Fibroblast of upper back skin (primary cell): ENCODE data around the gene ABHD5.

ENCODE experiments used
- DNase-seq: peaks from one replicate; pipeline ENCODE4 v3.0.0-alpha.2; 2013

The ABHD5 gene

DNA sequence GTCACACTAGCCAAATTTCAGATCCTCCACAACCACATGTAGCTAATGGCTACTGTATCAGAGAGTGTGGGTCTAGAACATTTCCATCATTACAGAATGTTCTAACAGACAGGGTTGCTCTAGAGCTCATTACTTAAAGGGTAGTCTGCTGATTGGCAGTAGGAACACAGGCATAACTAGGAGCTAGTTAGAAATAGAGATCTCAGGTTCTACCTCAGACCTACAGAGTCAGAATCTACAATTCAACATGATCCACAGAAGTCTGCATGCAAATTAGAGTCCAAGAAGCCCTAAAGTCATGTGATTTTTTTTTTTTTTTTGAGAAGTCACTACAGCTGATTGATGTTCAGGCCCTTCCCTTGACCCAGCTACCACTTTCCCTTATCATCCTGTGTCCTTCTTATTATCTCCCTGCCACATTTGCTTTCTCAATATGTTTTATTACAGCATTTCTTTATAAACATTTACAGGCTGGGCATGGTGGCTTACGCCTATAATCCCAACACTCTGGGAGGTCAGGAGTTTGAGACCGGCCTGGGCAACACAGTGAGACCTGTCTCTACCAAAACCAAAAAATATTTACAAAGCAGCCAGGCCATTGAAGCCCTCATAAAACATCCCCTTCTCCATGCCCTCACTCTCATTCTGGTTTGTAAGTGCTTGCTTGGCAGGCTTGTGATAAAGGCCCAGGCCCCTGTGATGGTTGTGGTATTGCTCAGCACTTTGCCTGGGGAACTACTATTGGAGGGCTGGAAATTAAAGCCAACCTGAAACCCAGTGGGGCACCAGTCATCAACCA lies 3.8 kb upstream of the ABHD5 start:
- no peak for DNase-seq

DNA sequence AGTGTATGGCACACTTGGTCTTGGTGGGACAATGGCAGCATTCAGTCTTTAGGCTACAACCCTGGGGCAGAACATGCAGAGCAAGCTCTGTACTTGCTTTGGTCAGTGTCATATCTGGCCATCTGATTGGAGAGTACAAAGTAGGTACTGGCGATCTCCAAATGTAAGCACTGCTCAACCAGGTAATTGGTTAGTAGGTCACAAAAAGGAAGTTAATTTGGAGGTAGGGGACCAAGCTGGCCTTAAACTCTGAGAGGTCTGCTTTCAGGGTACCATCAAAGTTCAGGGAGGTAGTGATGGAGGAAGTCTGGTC lies 3.3 kb upstream of the ABHD5 start:
- no peak for DNase-seq

DNA sequence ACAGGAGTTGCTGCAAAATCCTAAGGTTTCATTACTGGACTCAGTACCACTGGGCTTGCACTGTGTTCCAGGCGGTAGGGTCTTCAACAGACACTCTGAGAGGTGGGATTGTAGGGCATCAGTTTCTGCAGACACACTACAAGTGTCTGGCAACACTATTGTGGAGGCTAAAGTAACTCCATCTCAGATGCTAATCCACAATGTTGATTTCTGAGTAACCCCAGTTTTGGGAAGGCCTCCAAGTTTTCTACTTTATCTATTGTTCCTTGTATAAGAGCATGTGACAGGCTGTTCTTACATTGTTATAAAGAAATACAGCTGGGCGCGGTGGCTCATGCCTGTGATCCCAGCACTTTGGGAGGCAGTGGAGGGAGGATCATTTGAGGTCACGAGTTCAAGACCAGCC lies 2.5 kb upstream of the ABHD5 start:
- DNase-seq, result no peak

DNA sequence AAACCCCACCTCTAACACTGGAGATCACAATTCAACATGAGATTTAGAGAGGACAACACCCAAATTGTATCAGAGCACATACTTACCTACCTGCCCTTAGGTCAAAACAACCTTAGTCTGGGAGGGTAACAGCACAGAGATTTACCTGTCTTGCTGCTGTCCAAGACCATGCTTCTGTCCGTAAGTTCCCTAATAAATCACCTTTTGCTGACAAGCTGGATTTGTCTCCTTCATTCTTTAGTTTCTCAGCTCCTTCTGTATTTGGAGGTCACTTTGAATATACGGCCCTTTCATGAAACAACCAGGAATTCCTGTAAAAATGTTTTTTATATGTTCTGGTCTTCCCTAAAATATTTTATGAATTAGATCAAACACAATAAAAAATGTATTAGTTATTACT lies 1.6 kb upstream of the ABHD5 start:
- no peak for DNase-seq

DNA sequence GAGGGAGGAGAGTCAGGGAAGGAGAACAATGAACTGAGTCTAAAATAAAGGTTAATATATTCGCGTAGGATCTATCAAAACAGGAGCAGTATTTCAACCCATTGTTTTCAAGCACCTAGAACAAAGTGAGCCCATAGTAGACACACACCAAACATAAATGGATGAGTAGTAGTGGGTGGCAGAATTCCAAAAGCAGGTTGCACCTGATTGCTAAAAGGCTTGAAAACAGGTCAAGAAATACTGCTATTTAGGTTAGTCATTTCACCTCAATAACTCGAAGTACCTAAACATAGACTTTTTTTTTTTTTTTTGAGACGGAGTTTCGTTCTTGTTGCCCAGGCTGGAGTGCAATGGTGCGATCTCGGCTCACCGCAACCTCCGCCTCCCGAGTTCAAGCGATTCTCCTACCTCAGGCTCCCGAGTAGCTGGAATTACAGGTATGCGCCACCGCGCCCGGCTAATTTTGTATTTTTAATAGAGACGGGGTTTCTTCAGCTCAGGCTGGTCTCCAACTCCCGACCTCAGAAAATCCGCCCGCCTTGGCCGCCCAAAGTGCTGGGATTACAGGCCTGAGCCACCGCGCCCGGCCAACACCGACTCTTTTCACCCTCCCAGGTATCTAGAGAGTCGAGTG lies 855 bp upstream of the ABHD5 start:
- no peak for DNase-seq

DNA sequence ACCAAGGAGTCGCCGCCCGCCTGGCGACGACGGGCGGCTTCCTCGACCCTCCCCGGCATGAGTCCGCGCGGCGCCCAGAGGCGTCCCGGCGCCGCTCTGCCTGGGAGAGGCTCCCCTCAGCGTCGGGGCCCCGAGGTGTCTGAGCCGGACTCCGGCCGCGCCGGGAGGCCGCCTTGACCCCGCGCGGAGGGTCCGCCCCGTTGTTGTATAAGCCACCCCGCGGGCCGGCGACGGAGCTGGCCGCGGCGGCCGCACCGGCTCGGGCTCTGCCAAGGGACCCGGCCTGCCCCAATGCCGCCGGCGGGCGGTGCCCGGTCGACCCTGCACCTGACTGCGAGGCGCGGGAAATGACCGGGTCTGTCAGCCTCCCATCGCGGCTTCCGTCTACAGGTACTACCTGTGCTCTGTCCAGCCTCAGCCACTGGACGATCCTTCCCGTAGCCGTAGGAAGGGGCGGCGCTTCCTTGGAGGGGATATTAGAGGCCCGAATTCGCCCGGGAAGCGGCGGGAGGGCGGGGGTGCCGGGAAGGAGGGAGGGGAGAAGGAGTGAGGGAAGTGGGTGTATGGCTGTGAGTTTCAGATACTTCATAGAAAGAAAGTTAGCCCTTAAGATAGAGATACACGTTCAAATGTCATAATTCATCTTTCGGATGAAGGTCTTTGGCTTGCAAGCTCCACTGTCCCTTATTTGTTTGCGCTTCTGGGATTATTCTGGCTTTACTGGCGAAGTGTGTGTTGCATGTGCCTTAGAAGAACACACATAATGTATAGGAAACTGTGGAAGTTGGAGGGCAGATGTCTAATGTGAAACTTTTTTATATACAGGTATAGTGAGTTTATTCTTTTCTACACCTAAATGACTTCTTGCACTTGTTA lies 620 bp downstream of the ABHD5 start:
- peak; percentile 29 for DNase-seq

DNA sequence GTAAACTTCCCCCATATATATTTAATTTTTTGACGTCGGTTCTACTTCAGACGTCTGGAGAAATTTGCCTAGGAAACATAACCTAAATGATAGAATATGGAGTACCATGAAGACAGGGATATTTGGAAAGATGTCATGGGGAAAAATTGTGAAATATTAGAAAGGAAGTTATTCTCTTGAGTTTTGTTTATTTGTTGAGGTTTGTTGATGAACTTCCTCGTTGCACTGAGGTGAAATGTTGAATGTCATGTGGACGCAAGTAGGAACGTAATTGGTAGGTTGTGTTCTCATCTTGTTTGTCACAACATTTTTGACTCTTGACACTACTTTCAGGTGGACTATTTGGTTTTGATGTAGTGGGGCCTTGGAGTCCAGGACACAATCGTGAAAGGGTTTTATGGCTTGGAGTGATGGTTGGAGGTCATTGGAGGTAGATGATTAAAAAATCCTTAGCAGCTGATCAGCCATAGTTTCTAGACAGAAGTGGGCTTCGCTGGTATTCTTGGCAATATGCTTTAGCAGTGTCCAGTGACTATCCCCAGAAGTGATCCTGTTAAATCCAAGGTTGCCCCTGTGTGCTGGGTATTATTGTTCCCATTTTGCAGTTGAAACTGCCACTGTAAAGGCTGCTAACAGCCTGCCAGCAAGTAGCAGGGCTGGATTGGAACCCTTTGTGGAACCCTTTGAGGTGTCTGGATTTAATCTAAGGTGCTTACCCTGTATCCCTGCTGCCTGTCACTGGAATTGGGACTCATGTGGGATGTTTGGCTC lies 1.5 kb downstream of the ABHD5 start:
- DNase-seq, result no peak

DNA sequence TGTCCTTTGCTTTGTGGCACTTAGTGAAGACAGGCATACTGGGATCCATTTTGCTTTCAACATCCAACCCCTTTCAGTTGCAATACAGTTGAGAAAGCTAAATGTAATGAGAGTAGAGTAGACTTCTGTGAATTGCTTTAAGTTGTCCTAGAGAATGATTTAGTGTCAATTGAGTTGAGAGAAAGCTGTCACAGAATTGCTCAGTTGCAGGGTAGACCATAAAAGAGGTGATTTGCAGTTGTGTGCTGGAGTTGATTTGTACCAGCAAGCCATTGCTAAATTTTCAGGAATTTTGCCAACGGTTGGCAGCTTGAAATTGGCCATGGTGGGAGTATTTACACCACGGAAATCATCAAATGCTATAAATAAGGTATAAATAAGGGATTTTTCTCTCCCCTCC lies 2.2 kb downstream of the ABHD5 start:
- DNase-seq, result no peak

DNA sequence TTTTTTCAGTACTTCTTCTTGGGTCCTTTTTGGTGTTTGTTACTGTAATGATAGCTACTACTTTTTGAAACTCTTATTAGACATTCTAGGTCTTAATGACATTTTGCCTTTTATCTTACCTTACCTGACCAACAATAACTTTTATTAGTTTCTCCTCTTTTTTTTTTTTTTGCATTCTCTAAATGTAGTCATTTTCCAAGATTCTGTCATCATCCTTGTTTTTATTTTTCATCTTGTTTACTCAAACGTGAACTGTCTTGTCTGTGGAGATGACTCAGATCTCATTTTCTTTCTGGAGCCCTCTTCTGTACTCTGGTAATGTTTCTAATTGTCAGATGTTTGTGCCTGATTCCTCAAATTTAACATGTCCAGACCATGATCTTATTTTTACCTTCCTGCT lies 2.9 kb downstream of the ABHD5 start:
- no peak for DNase-seq

DNA sequence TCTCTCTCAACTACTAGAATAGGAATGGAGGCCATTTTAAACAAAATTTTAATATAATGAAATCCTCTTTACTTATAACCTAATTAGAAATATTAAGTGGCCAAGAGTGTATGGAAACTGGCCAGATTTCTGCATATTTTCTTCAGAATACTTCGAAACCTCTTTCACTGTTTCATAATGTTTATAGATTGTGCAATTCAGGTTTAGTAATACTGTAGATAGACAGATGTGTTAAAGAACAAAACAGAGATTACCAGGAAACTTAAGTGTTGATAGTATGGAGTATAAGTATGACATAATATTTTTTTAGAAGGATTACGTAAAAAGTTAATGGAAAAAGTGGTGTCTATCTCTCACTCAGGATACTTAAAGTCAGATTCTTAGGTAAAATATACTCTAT lies 4.7 kb downstream of the ABHD5 start:
- peak; percentile 59 for DNase-seq

DNA sequence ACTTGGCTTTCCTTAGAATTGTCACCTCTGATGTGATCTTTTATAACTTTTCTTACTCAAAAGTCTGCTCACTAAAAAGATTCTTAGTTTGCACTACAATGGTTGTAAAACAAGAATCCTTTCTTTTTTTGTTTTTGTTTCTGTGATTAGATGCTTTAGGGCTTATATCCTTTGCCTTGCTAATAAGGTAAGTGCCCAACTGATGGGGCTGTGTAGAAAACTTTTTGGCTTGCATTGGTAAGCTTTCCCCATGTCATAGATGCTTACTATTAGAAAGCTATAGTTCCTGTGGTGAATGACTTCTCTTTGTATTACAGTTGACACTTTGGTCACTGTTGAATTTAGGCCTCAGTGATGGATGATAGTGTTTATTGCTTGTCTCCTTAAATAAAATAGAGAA lies 5.1 kb downstream of the ABHD5 start:
- DNase-seq, result no peak

DNA sequence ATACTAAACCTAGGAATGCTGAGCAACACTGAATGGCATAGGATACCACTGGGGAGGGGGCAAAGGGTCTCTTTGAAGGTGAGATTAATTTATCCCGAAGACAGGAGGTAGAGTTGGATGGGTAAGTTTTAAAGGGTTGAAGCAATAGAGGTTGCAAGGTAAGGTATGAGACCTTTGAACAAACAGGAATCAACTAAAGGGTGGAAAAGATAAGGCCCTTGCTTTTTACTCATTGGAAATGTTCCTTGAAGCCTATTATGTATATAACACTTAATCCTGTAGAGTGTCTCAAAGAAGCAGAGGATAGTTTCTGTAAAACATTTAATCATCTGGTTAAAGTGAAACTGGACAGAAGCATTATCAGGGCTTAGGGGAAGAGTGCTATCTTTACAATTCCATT lies 5.7 kb downstream of the ABHD5 start:
- DNase-seq, result no peak

DNA sequence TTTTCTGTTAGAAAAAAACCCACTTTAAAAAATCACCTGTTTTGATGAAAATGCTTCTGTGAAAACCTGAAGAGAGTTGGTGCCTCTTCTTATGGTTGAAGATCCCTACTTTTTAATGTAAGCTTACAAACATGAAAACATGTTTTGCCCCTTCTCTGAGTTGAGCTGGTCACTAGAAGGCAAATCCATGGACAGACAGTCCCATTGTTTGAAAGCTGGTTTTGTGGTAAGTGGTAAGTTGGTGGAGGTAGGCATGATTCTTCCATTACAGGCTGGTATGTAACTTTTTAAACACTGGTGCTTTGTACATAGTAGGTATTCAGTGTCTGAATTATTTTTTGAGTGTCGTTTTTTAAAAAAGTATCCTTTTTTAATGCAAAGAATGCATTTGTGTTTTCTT lies 6.1 kb downstream of the ABHD5 start:
- DNase-seq, result no peak

DNA sequence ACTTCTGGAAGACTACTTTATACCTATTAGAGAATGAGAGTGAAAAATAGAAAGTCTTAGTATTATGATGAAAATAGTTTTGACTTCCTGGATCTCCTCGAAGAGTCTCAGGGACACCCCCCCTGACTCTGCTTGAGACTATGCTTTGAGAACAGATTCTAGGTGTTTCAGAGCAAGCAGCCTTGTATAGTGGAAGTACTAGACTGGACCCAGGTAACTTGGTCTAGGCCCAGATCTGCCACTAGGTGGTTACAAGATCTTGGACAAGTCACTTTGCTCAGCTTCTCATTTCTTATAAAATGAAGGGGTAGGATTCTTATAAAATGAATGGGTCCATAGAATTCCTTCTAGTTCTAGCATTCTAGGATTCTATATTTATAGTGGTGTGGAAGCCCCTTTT lies 9.1 kb downstream of the ABHD5 start:
- no peak for DNase-seq

DNA sequence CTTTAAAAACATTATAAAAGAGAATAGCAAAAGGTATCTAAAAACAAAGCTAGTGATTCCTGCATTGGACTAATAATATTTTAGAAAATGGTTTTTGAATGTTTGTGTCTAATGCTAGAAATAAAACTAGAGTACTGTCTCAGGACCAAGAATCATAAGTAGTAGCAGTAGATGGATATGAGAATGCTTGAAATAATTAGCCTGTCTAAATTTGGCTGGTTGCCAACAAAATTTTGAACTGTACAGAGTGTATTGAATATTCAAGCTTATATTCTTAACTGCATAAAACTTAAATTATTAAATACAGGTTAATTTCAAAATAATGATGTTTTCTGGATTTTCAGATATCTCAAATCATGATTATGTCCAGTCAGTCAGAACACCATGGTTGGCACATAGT lies 14.0 kb downstream of the ABHD5 start:
- DNase-seq, result no peak

DNA sequence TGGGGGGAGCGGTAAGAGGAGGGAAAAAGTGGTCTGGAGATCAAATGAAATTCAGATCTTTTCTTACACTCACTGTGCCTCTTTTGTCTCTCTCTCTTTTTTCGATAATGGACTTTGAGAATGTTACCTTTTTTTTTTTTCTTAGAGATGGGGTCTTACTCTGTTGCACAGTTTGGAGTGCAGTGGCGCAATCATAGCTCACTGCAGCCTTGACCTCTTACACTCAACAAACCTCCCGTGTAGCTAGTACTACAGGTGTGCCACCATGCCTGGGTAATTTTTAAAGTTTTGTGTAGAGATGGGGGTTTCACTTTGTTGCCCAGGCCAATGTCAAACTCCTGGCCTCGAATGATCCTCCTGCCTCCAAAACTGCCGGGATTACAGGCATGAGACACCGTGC lies 15.6 kb downstream of the ABHD5 start:
- DNase-seq, result no peak

DNA sequence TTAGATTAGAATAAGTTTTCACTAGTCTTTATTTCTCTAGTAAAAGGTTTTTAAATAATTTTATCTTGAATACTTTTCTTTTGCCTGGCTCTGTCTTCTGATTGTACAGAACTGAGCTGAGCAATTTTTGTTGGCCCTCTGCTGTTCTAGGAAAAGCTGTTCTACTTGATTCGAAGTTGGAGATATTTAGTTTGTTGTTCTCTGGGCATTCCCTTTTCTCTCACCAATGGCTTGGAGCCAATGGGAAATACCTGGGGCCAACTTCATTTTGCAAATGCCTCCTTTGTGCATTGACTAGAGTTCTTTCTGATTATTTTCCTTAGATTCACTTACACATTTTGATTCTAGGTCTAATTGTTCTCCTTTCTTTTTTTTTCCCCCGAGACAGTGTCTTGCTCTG lies 16.5 kb downstream of the ABHD5 start:
- DNase-seq, result no peak

DNA sequence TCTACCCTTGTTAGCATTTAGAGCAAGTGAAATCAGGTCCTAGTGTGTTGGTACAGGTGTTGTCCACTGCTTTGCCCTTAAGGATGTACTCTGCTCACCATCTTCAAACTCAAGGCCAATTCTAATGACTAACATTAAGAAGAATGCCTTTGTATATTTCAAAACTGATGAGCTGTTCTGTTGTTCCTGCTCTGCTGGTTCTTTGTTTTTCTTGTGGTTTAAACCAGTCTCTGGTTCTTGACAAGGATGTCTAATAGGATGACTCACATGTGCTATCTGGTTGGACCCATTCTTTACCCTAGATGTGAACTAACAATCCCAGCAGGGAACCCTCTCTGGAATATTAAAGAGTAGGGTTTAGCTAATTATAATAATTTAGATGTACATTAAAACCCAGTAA lies 17.3 kb downstream of the ABHD5 start:
- peak; percentile 83 for DNase-seq

DNA sequence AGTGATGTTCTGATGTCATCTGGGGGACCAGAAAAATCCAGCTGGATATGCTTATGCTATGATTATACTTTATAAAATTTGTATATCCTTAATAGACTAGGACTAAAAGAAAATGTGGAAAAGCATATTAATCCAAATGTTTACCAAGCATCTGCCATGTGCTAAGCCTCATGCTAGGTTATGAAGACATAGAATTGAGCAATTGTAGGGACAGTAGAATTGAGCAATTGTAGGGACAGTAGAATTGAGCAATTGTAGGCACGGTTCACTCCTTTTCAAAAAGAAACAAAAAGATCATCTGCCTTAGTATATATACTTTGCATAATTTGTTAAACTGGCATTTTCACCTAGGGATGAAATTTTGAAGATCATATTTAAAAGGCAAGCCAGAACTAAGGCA lies 18.3 kb downstream of the ABHD5 start:
- DNase-seq, result peak; percentile 16

DNA sequence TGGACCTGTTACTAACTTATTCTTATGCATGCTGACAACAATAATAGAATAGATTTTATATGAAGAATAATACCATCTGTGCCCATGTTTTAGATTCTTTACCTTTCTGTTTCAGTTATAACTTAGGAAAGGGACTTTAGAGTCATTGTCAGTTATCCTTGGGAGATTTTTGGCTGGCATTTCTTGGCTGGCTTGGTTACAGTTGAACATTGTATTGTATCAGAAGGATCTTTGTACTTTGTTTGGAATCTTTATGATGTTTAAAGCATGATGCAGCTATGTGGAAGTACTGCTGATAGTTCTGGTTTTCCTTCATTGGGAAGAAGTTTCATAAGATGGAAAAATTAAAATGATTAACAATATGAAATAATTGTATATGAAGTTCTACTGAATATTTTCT lies 19.9 kb downstream of the ABHD5 start:
- DNase-seq, result no peak

DNA sequence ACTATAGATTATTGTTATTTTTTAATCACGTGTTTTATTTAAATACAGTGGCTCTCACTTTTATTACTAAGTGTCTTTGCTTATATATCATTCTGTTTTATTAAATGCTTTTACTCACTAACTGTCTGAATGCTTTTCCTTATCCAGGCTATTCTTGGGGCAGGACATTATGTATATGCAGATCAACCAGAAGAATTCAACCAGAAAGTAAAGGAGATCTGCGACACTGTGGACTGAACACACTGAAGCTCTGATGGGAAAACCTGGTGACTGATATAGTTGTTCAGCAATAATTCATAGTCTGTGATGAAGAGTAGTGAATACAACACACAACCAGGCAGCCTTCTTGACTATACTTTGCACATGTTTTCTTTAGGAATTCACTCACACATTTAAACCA lies 27.6 kb downstream of the ABHD5 start:
- DNase-seq, result no peak

DNA sequence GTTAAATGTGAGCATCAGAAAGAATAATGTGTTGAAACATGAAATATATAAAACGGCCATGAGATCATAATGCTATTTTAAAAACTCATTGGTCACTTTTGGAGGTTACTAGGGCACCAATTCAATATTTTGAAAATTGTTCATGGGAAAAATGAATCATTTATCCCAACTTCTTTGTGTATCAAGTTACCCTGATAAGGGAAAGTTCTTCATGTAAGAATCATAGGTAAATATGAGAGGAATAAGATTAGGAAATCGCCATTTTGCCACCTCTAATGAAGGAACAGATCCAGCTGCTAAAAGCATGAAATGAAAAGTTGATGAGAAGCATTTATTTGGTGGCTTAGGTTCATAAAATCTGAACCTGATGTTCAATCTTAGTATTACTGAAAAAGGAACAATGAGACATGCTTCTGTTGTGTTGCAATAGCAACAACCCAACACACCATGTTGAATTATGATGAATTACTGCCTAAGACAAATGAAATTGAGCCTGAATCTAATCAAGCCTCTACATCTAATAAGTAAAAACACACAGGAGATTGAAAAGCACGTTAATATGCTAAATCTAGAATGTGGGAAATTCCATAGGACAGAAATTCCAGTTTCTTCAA lies 32.5 kb downstream of the ABHD5 start:
- DNase-seq, result no peak

DNA sequence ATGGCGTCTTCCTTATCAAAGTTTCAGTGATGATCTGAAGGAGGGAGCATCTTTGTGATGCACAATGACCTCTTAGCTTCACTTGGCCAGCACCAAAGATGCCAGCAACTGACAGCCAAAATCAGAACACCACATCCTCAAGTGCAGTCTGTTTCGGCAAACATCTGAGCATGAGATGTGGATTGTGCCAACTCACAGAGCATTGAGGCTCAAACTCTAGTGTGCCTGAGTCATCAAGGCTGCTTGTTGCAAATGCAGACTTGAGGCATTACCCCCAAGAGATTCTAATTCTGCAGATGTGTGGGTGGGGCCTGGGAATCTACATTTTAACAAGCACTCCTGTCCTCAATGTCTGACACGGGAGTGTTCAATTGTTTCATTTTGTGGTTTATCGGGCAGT lies 35.8 kb downstream of the ABHD5 start:
- DNase-seq, result no peak
